DMS 273 (cell line): ENCODE data around the gene TLX1.
"Not testable (repeated sequence)": the region's sequence is repeated elsewhere in the genome, so short reads cannot be mapped to it uniquely, and the experiment has no call there.

Experiments
- DNase-seq: peaks from one replicate; lab custom pipeline; 2025; ENCODE audit not compliant: unreplicated experiment; lab: John Stamatoyannopoulos, UW

Gene TLX1

GRCh38 chr10:101146392-101147251, 15.5 kb downstream of the TLX1 start:
- DNase-seq, result peak; percentile 43

GRCh38 chr10:101151395-101151794, 20.3 kb downstream of the TLX1 start:
- no peak for DNase-seq

GRCh38 chr10:101152316-101152715, 21.2 kb downstream of the TLX1 start:
- no peak for DNase-seq

GRCh38 chr10:101154506-101154905, 23.4 kb downstream of the TLX1 start:
- DNase-seq, result not testable (repeated sequence)

- no peak for DNase-seq
Observed at GRCh38 chr10:101155896-101156295, 24.8 kb downstream of the TLX1 start.

- DNase-seq, result no peak
Observed at GRCh38 chr10:101157756-101158458, 26.8 kb downstream of the TLX1 start.

GRCh38 chr10:101158459-101159058, 27.5 kb downstream of the TLX1 start:
- DNase-seq, result no peak

- peak; percentile 84 for DNase-seq
Observed at GRCh38 chr10:101161494-101162299, 30.6 kb downstream of the TLX1 start.

- peak; percentile 17 for DNase-seq
Observed at GRCh38 chr10:101162677-101163076, 31.6 kb downstream of the TLX1 start.

GRCh38 chr10:101164020-101164419, 32.9 kb downstream of the TLX1 start:
- no peak for DNase-seq

GRCh38 chr10:101165736-101166135, 34.6 kb downstream of the TLX1 start:
- DNase-seq, result no peak

- DNase-seq, result no peak
Observed at GRCh38 chr10:101166430-101166829, 35.3 kb downstream of the TLX1 start.

GRCh38 chr10:101172741-101173140, 41.6 kb downstream of the TLX1 start:
- DNase-seq, result no peak

- no peak for DNase-seq
Observed at GRCh38 chr10:101174319-101174718, 43.2 kb downstream of the TLX1 start.

- DNase-seq, result no peak
Observed at GRCh38 chr10:101176577-101176976, 45.5 kb downstream of the TLX1 start.

- no peak for DNase-seq
Observed at GRCh38 chr10:101182936-101183335, 51.8 kb downstream of the TLX1 start.

GRCh38 chr10:101183458-101184183, 52.5 kb downstream of the TLX1 start:
- DNase-seq, result no peak
